GM23248 (cell line): ENCODE results near the gene PPM1L.

Experiments
- EZH2 ChIP-seq: fragments of 200-600 bp; sonication (generic); IDR thresholded peaks from 2 replicates; pipeline ENCODE4 v1.6.1; 2018; ENCODE audit warnings: antibody characterized with exemption, mild to moderate bottlenecking; ENCODE audit not compliant: insufficient read depth, poor library complexity, severe bottlenecking
- EZH2phosphoT487 ChIP-seq: fragments of 200-600 bp; sonication (generic); IDR thresholded peaks from 2 replicates; pipeline ENCODE4 v1.6.1; 2018; ENCODE audit warnings: antibody characterized with exemption, moderate library complexity, mild to moderate bottlenecking, low read depth; ENCODE audit not compliant: insufficient read depth

DNA sequence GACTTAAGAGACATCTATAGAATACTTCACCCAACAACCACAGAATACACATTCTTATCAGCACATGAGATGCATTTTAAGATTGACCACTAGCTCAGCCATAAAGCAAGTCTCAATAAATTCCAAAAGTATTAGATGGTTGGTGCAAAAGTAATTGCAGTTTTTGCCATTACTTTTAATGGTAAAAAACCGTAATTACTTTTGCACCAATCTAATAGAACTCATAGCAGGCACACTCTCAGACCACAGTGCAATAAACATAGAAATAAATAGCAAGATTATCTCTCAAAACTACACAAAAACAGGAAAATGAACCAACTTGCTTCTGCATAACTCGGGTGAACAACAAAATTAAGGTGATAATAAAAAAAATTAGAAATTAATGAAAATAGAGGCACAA is 33.7 kb upstream of the PPM1L start:
- no peak for TF ChIP-seq EZH2
- TF ChIP-seq EZH2phosphoT487, result no peak
